ENCODE results near the gene DMD.
A peak's percentile ranks its signal among the peaks of the same experiment; 100 is the strongest.

- TF ChIP-seq, protein P1, sequence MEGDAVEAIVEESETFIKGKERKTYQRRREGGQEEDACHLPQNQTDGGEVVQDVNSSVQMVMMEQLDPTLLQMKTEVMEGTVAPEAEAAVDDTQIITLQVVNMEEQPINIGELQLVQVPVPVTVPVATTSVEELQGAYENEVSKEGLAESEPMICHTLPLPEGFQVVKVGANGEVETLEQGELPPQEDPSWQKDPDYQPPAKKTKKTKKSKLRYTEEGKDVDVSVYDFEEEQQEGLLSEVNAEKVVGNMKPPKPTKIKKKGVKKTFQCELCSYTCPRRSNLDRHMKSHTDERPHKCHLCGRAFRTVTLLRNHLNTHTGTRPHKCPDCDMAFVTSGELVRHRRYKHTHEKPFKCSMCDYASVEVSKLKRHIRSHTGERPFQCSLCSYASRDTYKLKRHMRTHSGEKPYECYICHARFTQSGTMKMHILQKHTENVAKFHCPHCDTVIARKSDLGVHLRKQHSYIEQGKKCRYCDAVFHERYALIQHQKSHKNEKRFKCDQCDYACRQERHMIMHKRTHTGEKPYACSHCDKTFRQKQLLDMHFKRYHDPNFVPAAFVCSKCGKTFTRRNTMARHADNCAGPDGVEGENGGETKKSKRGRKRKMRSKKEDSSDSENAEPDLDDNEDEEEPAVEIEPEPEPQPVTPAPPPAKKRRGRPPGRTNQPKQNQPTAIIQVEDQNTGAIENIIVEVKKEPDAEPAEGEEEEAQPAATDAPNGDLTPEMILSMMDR (IDR thresholded peaks at IDR 0.05; ENCODE audit: poor library complexity, severe bottlenecking) = peak; percentile 50
- no peak for TF ChIP-seq EP300 (conservative IDR thresholded peaks at IDR 0.05; ENCODE audit: poor library complexity, severe bottlenecking)
- TF ChIP-seq REST (IDR thresholded peaks at IDR 0.05; ENCODE audit: borderline replicate concordance) = no peak
- no peak for TF ChIP-seq POLR2AphosphoS5 (IDR thresholded peaks at IDR 0.05)
- TF ChIP-seq RAD21 (conservative IDR thresholded peaks at IDR 0.05) = peak; percentile 61
- TF ChIP-seq EZH2 (IDR thresholded peaks at IDR 0.05; ENCODE audit: borderline replicate concordance, insufficient read depth, low read length, poor library complexity, severe bottlenecking) = no peak
- TF ChIP-seq TAF1 (IDR thresholded peaks at IDR 0.05; ENCODE audit: low read depth) = no peak
Measured at GRCh38 chrX:31658360-31658759, 1553.0 kb downstream of the DMD start.
